IMR-90 (cell line): Measurements from ENCODE around the gene SEMA6A.

Source experiments
- BHLHE40 ChIP-seq: fragments of 150-350 bp; IDR thresholded peaks from 2 replicates; pipeline ENCODE4 v1.6.1; 2016; ENCODE audit warnings: mild to moderate bottlenecking, low read depth, low read length
- CEBPB ChIP-seq: IDR thresholded peaks from 2 replicates; pipeline ENCODE4 v1.6.1; 2012; ENCODE audit warnings: low read depth, low read length, improper control_type of control experiment
- CTCF ChIP-seq: conservative IDR thresholded peaks from 2 replicates; pipeline ENCODE4 v1.5.1; 2012; ENCODE audit warnings: mild to moderate bottlenecking, low read depth, low read length, improper control_type of control experiment
- ELK1 ChIP-seq: fragments of 150-350 bp; IDR thresholded peaks from 2 replicates; pipeline ENCODE4 v1.6.1; 2016; ENCODE audit warnings: low read depth, mild to moderate bottlenecking, low read length, moderate library complexity, borderline replicate concordance
- FOS ChIP-seq: fragments of 150-350 bp; IDR thresholded peaks from 2 replicates; pipeline ENCODE4 v1.6.1; 2016; ENCODE audit warnings: low read depth, low read length
- MAZ ChIP-seq: IDR thresholded peaks from 2 replicates; pipeline ENCODE4 v1.6.1; 2012; ENCODE audit warnings: low read depth, mild to moderate bottlenecking, low read length, improper control_type of control experiment, moderate library complexity, borderline replicate concordance
- MXI1 ChIP-seq: IDR thresholded peaks from 2 replicates; pipeline ENCODE4 v1.6.1; 2012; ENCODE audit warnings: low read depth, mild to moderate bottlenecking, low read length, moderate library complexity, borderline replicate concordance
- NFE2L2 ChIP-seq: fragments of 150-350 bp; IDR thresholded peaks from 2 replicates; pipeline ENCODE4 v1.6.1; 2016; ENCODE audit warnings: low read depth, mild to moderate bottlenecking, low read length
- POLR2A ChIP-seq: IDR thresholded peaks from 2 replicates; pipeline ENCODE4 v1.6.1; 2012; ENCODE audit warnings: mild to moderate bottlenecking, low read depth, low read length
- RAD21 ChIP-seq: IDR thresholded peaks from 2 replicates; pipeline ENCODE4 v1.6.1; 2012; ENCODE audit warnings: low read length, improper control_type of control experiment
- RCOR1 ChIP-seq: IDR thresholded peaks from 2 replicates; pipeline ENCODE4 v1.6.1; 2012; ENCODE audit warnings: mild to moderate bottlenecking, low read length, improper control_type of control experiment; ENCODE audit not compliant: insufficient replicate concordance
- RFX5 ChIP-seq: IDR thresholded peaks from 2 replicates; pipeline ENCODE4 v1.8.0; 2012; ENCODE audit warnings: low read depth, mild to moderate bottlenecking, low read length, moderate library complexity
- SMC3 ChIP-seq: fragments of 150-350 bp; IDR thresholded peaks from 2 replicates; pipeline ENCODE4 v1.6.1; 2016; ENCODE audit warnings: low read depth, mild to moderate bottlenecking, antibody characterized with exemption, low read length, moderate library complexity
- USF2 ChIP-seq: fragments of 150-350 bp; IDR thresholded peaks from 2 replicates; pipeline ENCODE4 v1.6.1; 2017; ENCODE audit warnings: mild to moderate bottlenecking, antibody characterized with exemption, low read length, low read depth

- TF ChIP-seq CTCF (no peak), MXI1 (no peak), MAZ (no peak), RCOR1 (no peak), POLR2A (no peak), USF2 (no peak), ELK1 (no peak), BHLHE40 (no peak), RFX5 (no peak), FOS (no peak), RAD21 (no peak), SMC3 (no peak), NFE2L2 (no peak), CEBPB (no peak)
Measured at GRCh38 chr5:116488356-116489041, 86.1 kb downstream of the SEMA6A start.
